HepG2 (cell line): ENCODE results near the gene AAMP. TPM values are rescaled to one million over a fixed set of nuclear protein-coding genes. Genes with fewer than 3 reads are reported as not detected.
A peak's percentile ranks its signal among the peaks of the same experiment; 100 is the strongest.

Experiments used
- CHD2 ChIP-seq: IDR thresholded peaks from 2 replicates; pipeline ENCODE4 v1.6.1; 2011; ENCODE audit warnings: low read depth, low read length, improper control_type of control experiment
- CHD4 ChIP-seq: fragments of 200-600 bp; sonication (generic); IDR thresholded peaks from 2 replicates; pipeline ENCODE4 v1.7.0; 2017; ENCODE audit warnings: mild to moderate bottlenecking, low read length, borderline replicate concordance
- FUBP1 ChIP-seq: sonication (generic); formaldehyde crosslinking; IDR thresholded peaks from 2 replicates; pipeline ENCODE4 v1.5.1; 2020; ENCODE audit warnings: missing genetic modification reagents, mild to moderate bottlenecking, borderline replicate concordance
- HNRNPH1 ChIP-seq: fragments of 200-400 bp; formaldehyde crosslinking; optimal IDR thresholded peaks from 2 replicates; pipeline ENCODE3; 2017; ENCODE audit warnings: mild to moderate bottlenecking, low read depth, low read length
- LCORL ChIP-seq, 2 experiments: fragments of 450-650 bp in 1 of 2; sonication (generic) in 1 of 2; formaldehyde crosslinking in 1 of 2; IDR thresholded peaks; 2 replicates each; pipeline versions ENCODE4 v1.5.0 to v1.6.1; 2017 to 2020; ENCODE audit warnings: antibody characterized with exemption in 1 of 2, missing genetic modification reagents in 1 of 2
- NR2F1 ChIP-seq, 2 experiments: fragments of 450-650 bp in 1 of 2; formaldehyde crosslinking in 1 of 2; IDR thresholded peaks; 2 replicates each; pipeline versions ENCODE4 v1.5.0 to v1.6.1; 2016 to 2020; ENCODE audit warnings: mild to moderate bottlenecking in 1 of 2, missing compliant biosample characterization in 1 of 2, missing genetic modification reagents in 1 of 2, moderate library complexity in 1 of 2
- REL ChIP-seq: sonication (generic); formaldehyde crosslinking; conservative IDR thresholded peaks from 2 replicates; pipeline ENCODE4 v1.8.0; 2022; ENCODE audit warnings: mild to moderate bottlenecking, missing genetic modification reagents, moderate library complexity
- SRSF4 ChIP-seq: fragments of 200-400 bp; formaldehyde crosslinking; IDR thresholded peaks from one replicate; pipeline ENCODE4 v1.6.1; 2018; ENCODE audit warnings: mild to moderate bottlenecking, low read depth, low read length, moderate library complexity; ENCODE audit not compliant: poor library complexity, severe bottlenecking
- TFDP1 ChIP-seq: IDR thresholded peaks from 2 replicates; pipeline ENCODE4 v1.6.1; 2016; ENCODE audit warnings: missing compliant biosample characterization, missing genetic modification reagents, borderline replicate concordance
- ZIK1 ChIP-seq: sonication (generic); formaldehyde crosslinking; IDR thresholded peaks from 2 replicates; pipeline ENCODE4 v1.5.0; 2020; ENCODE audit warnings: mild to moderate bottlenecking, low read depth, missing genetic modification reagents, borderline replicate concordance
- ZNF205 ChIP-seq: IDR thresholded peaks from 2 replicates; pipeline ENCODE4 v1.6.1; 2018; ENCODE audit warnings: missing biosample characterization, missing genetic modification reagents
- ZNF451 ChIP-seq: sonication (generic); formaldehyde crosslinking; IDR thresholded peaks from 2 replicates; pipeline ENCODE4 v1.5.0; 2020; ENCODE audit warnings: mild to moderate bottlenecking, missing genetic modification reagents
- ZNF646 ChIP-seq: sonication (generic); formaldehyde crosslinking; IDR thresholded peaks from 2 replicates; pipeline ENCODE4 v1.9.0; 2021; ENCODE audit warnings: mild to moderate bottlenecking, missing genetic modification reagents
- ZNF761 ChIP-seq: sonication (generic); formaldehyde crosslinking; conservative IDR thresholded peaks from 2 replicates; pipeline ENCODE4 v1.4.0; 2020; ENCODE audit warnings: mild to moderate bottlenecking, missing genetic modification reagents
- ZSCAN20 ChIP-seq: sonication (generic); formaldehyde crosslinking; IDR thresholded peaks from 2 replicates; pipeline ENCODE4 v1.4.0; 2020; ENCODE audit warnings: missing genetic modification reagents, mild to moderate bottlenecking, borderline replicate concordance
- polyA plus RNA-seq, 8 experiments: library from polyadenylated mRNA; depleted of rRNA in 3 of 8; stranded (reverse) in 7 of 8; unstranded in 1 of 8; fragments of >200 nt; fragmentation: Illumina TruSeq in 4 of 8; extraction: Trizol in 4 of 8; gene quantifications; 2 replicates each; pipeline versions ENCODE4 v1.2.1 to v1.2.3, GENCODE V29; 2011 to 2016; ENCODE audit warnings: low read depth in 4 of 8, missing spikeins in 1 of 8, mixed read lengths in 1 of 8; ENCODE audit not compliant: insufficient read depth in 1 of 8
- total RNA-seq, 5 experiments: library from RNA; depleted of rRNA; stranded (reverse); fragments of >200 nt; fragmentation: Illumina TruSeq; extraction: Trizol; gene quantifications; 2 replicates each; pipeline ENCODE4 v1.2.3, GENCODE V29; 2016; ENCODE audit warnings: low read depth in 1 of 5
- TF ChIP-seq, protein P1 (sequence below): IDR thresholded peaks from 2 replicates; pipeline ENCODE4 v1.6.1; 2016; ENCODE audit warnings: missing biosample characterization, missing genetic modification reagents, low read depth

AAMP gene
- total and polyA plus RNA-seq, 2 of the 13 experiments (the other 11 are each of a cell fraction or from before 2014, with no cell fraction given), result 110 to 186 TPM

DNA sequence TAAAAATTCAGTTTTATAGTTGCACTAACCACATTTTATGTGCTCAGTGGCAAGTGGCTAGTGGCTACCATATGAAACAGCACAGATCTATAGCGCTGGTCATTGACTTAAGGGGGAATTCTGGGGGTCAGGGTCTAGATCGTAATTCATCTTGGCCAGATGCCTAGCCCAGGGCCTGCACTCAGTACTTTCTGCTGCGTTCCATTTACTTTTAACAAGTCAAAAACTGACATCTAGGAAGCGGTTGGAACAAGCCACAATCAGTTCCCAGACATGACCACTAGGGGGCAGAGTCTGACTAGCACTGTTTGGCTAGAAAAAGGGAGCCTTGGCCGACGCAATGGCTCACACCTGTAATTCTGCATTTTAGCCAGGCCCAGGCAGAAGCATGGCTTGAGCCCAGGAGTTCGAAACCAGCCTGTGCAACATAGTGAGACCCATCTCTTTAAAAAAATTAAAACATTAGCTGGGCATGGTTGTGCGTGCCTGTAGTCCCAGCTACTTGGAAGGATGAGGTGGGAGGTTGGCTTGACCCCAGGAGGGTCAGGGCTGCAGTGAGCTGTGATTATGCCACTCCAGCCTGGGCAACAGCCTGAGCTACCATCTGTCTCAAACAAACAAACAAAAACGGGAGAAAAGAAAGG is 31.4 kb upstream of the AAMP start (continued):
- TF ChIP-seq ZNF646 (no peak), ZNF205 (CRISPR knock-in tag) (no peak; the same call in 1 of the 2 replicates), CHD2 (no peak), FUBP1 (CRISPR knock-in tag) (no peak), HNRNPH1 (no peak), ZSCAN20 (CRISPR knock-in tag) (no peak; the same call in 1 of the 2 replicates), ZNF761 (CRISPR knock-in tag) (no peak), SRSF4 (no peak), TFDP1 (peak; percentile 50; the same call in 1 of the 2 replicates), LCORL (IDR thresholded peaks at IDR 0.05) (no peak), LCORL (CRISPR knock-in tag; IDR thresholded peaks at IDR 0.05) (peak; percentile 92), NR2F1 (CRISPR knock-in tag; IDR thresholded peaks at IDR 0.05) (no peak), ZIK1 (CRISPR knock-in tag) (no peak), REL (CRISPR knock-in tag) (no peak), ZNF451 (CRISPR knock-in tag) (no peak), CHD4 (peak; percentile 89; the same call in 1 of the 2 replicates)
- TF ChIP-seq, protein P1, sequence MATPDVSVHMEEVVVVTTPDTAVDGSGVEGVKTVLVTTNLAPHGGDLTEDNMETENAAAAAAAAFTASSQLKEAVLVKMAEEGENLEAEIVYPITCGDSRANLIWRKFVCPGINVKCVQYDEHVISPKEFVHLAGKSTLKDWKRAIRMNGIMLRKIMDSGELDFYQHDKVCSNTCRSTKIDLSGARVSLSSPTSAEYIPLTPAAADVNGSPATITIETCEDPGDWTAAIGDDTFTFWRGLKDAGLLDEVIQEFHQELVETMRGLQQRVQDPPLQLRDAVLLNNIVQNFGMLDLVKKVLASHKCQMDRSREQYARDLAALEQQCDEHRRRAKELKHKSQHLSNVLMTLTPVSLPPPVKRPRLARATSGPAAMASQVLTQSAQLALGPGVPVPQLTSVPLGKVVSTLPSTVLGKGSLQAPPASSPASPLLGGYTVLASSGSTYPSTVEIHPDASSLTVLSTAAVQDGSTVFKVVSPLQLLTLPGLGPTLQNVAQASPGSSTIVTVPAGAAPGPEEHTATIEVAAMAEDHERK (CRISPR knock-in tag), result no peak
